SKM-1 (cell line): Measurements from ENCODE around the gene TTLL3.

Source experiments
- DNase-seq: peaks from one replicate; lab custom pipeline; 2025; ENCODE audit not compliant: unreplicated experiment; lab: John Stamatoyannopoulos, UW

Gene TTLL3

DNA sequence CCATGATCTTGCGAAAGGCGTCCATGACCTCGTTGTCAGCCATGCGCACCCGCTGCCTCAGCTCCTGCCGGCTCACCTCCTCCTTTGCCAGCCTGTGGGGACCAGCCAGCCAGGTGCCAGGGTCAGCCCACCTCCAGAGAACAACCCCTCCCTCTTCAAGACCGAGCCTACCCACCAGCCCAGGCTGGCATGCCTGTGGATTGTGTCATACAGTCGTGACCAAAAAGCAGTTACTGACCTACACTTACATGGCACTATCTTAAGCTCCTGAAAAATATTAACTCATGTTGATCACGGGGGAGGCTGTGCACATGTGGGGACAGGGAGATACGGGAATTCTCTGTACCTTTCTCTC is 29.6 kb upstream of the TTLL3 start:
- DNase-seq: no peak

DNA sequence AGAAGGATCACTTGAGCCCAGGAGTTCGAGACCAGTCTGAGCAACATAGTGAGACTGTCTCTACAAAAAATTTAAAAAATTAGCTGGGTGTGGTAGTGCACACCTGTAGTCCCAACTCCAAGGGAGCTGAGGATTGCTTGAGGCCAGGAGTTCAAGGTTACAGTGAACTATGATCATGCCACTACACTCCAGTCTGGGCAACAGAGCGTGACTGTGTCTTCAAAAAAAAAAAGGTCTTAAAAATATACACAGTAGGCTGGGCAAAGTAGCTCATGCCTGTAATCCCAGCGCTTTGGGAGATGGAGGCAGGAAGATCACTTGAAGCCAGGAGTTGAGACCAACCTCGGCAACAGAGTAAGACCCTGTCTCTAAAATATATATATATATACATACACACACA is 29.2 kb upstream of the TTLL3 start:
- no peak for DNase-seq

DNA sequence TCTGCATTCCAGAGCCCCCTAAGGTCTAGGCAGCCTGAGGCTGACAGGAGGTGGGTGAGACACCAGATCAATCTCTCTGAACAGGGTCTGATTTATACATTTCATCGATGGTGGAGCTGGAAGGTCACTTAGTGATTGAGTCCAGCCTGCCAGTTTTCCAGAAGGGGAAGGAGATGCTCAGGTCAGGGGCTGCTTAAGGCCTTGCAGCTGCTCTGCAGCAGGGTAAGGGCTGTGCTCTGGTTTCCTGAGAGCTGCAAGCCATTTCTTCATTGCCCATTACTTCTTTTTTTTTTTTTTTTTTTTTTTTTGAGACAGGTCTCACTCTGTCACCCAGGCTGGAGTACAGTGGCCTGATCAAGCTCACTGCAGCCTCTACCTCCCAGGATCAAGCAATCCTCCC is 28.5 kb upstream of the TTLL3 start:
- DNase-seq: no peak

DNA sequence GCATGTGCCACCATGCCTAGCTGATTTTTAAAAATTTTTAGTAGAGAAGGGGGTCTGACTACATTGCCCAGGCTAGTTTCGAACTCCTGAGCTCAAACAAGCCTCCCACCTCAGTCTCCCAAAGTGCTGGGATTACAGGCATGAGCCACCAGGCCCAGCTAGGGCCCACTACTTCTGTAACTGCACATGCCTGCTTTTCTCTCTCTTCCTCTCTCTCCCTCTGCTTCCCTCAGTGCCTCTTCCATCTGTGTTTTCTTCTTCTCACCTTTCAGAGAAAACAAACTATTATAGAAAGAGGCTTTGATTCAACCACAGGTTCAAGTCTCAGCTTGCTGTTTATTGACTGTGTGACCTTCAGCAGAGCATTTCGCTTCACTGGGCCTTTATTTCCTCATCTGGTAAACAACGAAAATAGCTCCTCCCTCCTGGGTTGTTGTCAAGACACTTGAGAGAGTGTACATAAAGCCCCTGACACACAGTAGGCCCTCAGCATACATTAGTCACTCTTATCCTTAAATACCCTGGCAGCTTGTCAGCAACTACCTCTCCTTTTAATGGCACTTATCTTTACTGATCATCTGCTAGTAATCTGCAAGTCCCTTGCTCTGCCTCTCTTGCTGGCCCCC is 28.0 kb upstream of the TTLL3 start:
- DNase-seq: no peak

DNA sequence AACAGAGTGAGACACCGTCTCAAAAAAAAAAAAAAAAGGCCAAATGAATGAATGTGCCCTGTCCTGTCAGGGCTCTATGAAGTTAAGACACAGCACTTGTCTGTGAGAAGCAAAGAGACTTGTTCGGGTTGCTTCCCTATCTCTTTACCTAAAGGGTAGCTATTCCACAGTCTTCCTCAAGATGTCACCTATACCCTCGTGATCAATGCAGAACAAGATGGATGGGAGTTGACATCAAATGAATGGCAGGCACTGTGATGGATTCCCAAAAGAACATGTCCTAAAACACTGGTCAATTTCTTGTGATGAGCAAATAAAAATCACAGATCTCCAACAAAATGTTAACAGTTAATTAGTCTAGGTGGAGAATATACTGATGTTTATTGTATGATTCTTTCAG is 27.3 kb upstream of the TTLL3 start:
- no peak for DNase-seq

DNA sequence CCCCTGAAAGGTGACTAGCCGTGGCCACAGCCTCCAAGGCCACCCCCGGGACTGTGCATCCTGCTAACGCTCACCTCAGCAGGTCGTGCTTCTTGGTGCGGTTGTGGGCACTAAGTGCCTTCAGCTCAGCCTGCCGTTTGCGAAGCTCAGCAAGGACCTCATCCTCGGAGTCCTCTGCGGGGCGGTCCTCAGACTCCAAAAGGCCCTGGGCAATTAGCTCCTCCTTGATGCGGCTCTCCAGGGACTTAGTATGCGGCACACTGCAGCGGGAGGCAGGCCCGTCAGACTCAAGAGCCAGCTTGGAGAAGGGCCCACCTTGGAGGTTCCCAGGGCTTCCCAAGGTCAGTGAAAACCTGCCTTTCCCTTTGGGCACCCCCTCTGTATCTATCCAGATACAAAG is 26.1 kb upstream of the TTLL3 start:
- no peak for DNase-seq

DNA sequence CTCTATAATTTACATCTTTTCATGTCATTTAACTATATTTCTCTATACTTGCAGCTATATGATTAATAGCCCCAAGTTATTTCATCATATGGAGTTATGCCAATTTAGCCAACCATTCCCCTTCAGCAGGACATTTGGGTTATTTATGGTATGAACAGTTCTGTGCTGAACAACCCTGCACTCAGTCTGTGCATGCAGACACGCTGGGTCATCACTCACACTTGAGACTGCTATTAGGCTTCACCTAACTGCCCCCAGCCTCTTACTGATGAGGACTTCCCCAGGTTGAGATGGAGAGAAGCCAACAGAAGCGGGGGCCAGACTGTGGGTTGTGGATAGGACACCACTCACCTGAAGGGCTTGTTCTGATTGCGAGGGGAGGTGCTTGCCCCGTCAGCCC is 25.1 kb upstream of the TTLL3 start:
- no peak for DNase-seq

DNA sequence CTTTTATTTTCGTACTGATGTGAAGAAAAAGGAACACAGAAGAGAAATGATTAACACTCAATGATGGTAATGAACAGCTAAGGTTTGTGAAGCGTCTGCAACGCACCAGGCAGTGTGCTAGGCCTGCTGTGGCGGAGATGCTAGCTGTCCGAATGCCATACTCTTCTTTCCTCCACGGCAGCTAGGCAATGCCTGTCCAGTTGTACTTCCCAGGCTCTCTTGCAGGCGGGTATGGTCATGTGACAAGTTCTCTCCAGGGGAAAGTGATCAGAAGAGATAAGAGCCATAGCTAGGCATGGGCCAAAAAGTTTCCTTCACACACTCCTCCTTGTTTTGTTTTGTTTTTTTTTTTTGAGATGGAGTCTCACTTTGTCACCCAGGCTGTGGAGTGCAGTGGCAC is 24.5 kb upstream of the TTLL3 start:
- DNase-seq: no peak

DNA sequence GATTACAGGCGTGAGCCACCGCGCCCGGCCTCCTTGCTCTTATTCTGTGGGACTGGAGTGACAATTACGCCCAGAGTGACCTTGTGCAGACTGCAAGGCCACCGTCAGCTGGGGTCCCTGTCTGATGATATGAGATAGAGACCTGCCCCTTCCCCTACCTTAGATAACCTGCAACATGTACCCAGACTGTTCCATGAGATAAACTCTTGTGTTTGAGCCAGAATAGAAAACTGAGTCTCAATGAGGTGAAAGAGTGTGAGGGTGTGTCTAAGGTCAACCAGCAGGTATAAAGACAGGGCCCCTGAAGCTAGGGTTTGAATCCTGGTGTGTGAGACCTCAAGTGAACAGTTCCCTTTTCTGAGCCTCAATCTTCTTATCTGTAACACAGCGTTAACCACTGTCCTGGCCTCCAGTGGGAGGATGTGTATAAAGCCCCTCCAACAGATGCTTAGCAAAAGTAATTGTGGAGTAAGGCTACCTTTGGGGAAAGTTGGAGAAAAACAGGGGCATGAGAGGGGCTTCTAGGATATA is 23.8 kb upstream of the TTLL3 start:
- DNase-seq: no peak

DNA sequence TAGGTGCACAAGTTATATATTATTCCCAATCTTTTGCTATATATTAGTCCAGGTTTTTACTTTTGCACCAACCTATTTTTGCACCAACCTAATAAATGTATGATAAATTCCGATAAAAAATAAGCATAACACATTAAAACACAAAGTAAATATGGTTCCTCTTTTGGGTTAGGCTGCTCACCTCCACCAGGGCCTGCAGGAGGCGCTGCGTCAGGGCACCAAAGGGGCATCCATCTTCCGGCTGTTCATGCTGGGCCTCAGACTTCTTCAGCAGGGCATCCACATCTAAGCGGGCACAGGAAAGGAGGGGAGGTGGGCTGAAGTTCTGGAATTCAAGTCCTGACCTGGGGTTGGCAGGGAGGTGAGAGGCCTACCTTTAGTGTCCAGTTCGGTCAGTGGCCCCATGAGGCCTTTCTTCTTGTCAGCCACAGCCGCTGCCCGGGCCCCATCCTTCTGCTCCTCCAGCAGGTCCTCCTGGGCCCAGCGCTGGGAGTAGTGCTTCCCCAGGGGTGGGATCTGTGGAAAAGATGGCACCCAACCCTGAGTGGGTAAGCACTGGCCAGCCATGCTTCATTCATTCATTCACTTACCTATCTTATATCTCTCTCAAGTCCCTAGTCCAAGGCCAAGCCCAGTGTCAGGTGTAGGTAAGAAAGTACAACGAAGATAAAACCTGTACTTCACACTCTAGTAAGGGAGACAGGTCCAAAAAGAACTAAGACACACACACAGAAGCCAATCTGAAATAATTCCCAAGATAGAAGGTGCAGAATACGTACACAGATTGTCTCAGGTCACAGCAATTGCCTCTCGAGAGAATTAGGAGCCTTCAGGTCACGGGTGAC is 23.0 kb upstream of the TTLL3 start:
- DNase-seq: no peak

DNA sequence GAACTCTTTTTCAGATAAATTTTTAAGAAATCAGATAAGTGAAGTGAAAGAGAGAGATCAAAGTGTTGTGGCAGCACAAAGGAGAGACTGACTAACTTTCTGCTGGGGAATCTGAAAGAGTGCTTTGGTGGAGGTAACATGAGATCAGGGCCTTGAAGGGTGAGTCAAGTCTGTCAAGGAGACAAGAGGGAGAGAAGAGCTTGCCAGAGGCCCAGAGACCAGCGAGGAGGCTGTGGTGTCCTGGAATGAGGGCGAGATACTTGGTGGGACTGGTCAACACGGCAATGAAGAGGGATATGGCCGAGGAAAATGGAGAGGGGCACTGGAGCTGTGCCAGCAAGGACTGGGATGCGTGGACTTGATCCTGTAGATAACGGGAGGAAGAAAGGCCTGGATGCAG is 22.3 kb upstream of the TTLL3 start:
- no peak for DNase-seq

DNA sequence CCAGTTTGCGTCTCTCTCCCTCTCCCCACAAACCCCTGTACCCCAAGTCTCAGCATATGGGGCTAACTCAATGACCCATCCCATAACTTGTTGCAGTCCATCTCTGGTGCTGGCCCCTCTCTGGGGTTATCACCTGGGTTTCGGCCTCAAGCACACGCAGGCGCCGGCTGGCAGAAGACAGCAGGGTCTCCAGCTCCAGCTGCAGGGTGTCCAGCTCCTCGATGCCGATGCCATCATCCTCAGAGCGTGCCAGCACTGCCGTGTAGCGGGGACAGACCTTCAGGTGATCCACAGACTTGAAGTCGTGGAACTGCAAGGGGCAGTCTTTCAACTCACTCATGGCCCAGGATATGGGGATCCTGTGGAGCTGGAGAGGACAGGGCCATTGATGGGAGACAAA is 18.9 kb upstream of the TTLL3 start:
- DNase-seq: no peak

DNA sequence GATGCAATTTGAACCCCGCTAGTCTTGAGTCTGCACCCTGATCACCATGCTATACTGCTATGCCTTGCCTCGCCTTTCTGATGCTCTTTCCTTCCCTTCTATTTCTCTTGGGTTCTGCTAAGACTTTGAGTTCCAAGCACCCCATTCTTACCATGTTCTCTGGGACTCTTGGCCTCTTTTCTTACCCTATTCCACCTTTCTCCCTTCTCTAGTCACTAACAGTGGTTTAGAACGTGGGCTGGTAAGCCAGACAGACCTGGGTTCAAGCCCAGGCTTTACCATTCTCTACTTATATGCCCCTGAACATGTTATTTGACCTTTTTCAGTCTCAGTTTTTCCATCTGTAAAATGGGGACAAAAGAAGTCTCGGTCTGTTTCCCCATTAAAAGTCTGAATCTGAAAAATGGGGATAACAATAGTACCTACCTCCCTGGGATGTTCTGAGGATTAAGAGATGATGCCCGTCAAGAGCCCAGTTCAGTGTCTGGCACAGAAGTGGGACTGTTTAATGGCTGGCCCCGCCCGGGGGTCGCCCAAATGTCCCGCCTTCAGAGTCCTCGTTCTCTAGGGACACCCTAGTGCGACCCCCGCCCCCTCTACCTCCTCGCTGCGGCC is 18.2 kb upstream of the TTLL3 start:
- peak; percentile 75 for DNase-seq

DNA sequence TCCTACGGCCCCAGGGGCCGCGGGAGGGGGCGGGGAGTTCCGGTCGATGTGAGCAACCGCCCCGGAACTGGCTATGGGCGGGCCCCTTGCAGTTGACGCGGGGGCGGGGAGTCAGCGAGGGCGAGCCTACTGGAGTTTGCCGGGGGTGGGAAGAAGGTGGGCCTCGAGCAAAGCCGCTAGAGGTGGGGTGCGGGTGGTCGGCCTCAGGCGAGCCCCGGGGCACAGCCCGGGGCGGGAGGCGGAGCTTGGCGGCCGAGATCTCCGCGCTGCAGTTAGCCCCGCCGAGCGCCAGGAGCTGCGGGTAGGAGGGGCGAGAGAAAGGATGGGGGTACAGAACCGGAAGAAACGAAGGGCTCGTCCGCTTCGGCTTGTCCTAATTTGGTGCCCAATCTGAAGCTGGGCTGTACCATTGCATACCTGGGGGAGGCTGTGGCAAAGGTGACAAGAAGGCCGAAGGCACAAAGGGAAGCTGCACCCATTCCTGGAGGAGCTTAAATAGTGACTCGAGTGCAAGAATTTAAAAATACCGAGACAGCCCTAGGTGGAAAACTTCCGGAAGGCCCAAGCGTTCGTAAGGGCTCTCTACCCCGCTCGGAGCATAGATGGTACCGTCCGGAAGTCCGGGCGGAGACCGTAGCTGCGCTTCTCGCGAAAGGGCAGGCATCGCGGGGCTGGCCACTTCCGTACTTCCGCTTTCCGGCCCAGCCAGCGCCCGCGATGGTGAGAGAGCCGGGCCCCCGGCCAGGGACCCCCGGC is 17.5 kb upstream of the TTLL3 start, which contains the start of the genes ARPC4 and TADA3:
Gene ARPC4 (plus strand): TSS at position 678 of the 756 bp plus-strand sequence. CDS start 40 bp downstream, at position 718.
Gene TADA3 (minus strand): TSS at position 69 of the 756 bp plus-strand sequence. CDS start 1,007 bp downstream, outside the sequence.
- peak; percentile 95 for DNase-seq

DNA sequence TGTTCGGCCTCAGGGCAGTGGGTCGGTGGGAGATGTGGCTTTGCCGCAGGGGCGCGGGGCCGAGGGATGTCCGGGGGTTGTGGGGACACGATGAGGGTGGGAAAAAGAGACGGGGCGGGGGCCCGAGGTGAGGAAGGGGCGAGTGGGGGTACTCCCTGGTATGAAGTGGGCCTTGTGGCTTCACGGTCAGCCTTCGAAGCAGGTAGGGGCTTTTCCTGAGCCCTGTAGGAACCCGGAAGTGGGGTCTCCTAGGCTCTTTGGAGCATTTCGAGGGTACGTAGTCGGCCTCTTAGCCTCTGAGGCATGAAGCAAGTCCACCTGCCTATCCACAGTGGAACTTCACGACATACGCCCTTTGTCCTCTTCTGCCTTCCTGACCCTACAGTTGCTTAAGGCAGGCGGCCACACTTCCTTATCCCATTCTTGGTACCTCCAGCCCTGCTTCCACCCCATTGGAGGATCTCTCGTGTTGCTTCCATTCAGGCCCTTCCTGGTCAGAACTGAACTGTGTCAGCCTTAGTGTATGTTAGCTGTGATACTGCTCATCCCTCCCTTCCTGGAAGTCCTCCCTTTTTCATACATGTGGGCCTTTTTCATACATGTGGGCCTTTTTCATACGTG is 16.8 kb upstream of the TTLL3 start:
- DNase-seq: peak; percentile 38

DNA sequence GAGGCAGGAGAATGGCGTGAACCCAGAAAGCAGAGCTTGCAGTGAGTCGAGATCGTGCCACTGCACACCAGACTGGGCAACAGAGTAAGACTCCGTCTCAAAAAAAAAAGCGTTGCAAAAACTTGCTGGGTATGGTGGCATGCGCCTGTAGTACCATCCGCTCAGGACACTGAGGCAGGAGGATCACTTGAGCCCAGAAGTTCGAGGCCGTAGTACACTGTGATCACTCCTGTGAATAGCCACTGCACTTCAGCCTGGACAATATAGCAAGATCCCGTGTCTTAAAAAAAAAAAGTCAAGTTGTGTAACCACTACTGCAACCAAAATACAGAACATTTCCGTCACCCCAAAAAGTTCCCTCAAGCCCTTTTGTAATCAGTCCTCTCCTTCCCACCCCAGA is 15.7 kb upstream of the TTLL3 start:
- DNase-seq: no peak

DNA sequence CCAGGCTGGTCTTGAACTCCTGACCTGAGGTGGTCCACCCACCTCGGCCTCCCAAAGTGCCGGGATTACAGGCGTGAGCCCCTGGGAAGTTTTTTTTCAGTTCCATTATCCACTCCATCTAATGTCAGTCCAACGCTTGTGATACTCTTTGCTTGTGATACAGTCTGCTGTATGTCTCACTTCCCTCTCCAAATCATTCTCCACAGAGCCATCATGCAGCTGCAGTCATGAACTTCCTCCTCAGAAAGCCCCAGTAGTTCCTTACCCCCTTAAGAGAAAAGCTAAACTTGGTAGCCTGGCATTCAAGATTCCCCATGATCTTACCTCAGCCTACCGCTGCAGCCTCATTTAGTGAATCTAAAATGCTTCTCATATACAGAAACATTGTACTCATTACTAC is 14.9 kb upstream of the TTLL3 start:
- no peak for DNase-seq

DNA sequence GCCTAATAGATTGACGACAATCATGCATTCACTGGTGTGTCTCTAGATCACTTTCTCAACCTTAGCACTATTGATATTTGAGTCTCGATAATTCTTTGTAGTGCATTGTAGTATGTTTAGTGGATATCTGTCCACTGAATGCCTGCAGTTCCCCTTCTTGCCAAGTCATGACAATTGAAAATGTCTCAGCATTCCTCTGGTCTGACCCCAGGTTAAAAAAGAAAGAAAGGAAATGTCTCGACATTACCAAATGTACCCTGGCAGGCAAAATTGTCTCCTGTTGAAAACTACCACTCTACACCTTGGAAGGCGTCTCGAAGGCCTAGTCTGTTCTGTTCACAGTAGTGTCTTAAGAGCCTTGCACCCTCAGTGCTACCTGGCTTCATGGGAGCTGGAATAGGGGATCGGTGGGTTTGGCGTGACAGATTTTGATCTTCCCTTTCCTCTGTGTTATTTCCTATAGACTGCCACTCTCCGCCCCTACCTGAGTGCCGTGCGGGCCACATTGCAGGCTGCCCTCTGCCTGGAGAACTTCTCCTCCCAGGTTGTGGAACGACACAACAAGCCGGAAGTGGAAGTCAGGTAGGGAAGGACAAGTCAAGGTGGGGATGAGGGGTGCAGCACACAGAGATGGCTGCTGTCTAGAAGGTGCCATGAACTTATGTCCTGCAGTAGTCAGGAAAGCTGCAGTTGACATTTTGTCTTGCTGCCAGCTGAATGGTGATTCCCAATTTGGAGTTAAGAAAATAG is 12.7 kb upstream of the TTLL3 start:
- no peak for DNase-seq

DNA sequence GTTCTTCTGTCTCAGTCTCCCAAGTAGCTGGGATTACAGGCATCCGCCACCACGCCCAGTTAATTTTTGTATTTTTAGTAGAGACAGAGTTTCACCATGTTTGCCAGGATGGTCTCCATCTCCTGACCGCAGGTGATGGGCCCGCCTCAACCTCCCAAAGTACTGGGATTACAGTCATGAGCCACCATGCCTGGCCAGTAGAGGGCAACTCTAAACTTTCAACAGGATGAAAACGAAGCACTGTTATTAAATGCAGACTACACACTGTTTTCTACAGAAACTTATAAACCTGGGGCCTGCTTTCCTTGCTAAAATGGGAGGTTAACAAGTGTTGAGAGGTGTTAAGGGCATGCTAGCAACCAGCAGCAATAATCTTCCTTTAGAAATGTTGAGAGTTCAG is 9.5 kb upstream of the TTLL3 start:
- no peak for DNase-seq

DNA sequence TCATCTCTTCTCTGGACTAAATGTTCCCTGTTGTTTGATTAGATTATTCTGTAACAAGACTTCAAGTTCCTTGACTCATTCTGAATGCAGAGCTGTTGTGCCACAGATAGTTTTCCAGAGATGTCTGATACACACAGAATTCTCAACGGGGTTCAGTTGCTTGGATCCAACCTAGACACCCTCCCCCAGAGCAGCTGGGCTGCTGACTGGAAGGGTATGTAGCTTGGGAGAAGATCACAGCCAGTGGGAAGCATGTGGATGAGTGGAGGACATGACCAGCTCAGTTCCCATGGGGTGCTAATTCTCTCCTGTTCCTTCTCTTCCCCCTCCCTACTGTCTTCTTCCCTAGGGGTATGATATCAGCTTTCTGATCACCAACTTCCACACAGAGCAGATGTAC is 6.6 kb upstream of the TTLL3 start:
- no peak for DNase-seq
